Measurements from ENCODE around the gene TIMM8B. TPM values are rescaled to one million over a fixed set of nuclear protein-coding genes. Genes with fewer than 3 reads are reported as not detected.

Gene TIMM8B
- total and polyA plus RNA-seq, 10 of the 15 experiments (the other 5 are each of a cell fraction or from before 2014, with no cell fraction given): 64.9 to 271 (median 139) TPM

- TF ChIP-seq TCF3 (IDR thresholded peaks at IDR 0.05; ENCODE audit: borderline replicate concordance, insufficient read depth, low read depth, low read length): no peak
- no peak for TF ChIP-seq LARP7 (IDR thresholded peaks at IDR 0.05)
- TF ChIP-seq RFX5 (IDR thresholded peaks at IDR 0.05; ENCODE audit: low read depth, low read length): no peak
Observed at GRCh38 chr11:112113539-112114457, 27.2 kb upstream of the TIMM8B start (continued).

GRCh38 chr11:112106070-112106469 lies 19.5 kb upstream of the TIMM8B start:
- Histone ChIP-seq H3K27ac (ENCODE audit: control insufficient read depth, insufficient read depth) (no peak overlapping the region), H3K4me2 (ENCODE audit: control insufficient read depth, insufficient read depth) (no peak overlapping the region), H3K4me1 (ENCODE audit: control insufficient read depth, insufficient read depth, low read length) (no peaks in the 10 kb centered on the region), H3K36me3 (ENCODE audit: control insufficient read depth in 2 of 2, insufficient read depth in 2 of 2, low read length in 1 of 2) (peaks cover 0 to 4% of the 10 kb centered on the region in 2 experiments; a peak in 2 of 4 replicates), H3K79me2 (ENCODE audit: control insufficient read depth, insufficient read depth, low read length) (no peaks in the 10 kb centered on the region), H4K20me1 (ENCODE audit: control insufficient read depth, insufficient read depth) (no peaks in the 10 kb centered on the region), H2AFZ (ENCODE audit: control insufficient read depth, low read depth, low read length) (no peak overlapping the region), H3K9me3 (replicated peaks; ENCODE audit: control insufficient read depth, insufficient read depth, low read length) (no peaks in the 10 kb centered on the region), H3K27me3 (replicated peaks in 1 of 2; ENCODE audit: control insufficient read depth in 2 of 2, insufficient read depth in 2 of 2, low read length in 1 of 2) (no peaks in the 10 kb centered on the region), H3K9ac (ENCODE audit: control insufficient read depth, insufficient read depth, low read length) (no peak overlapping the region), H3K4me3 (no peak overlapping the region)
- SMC1A ChIA-PET (ENCODE audit: uncharacterized antibody, unreplicated experiment): no interaction called here
- WGBS (ENCODE audit: insufficient coverage, insufficient replicate concordance, low lambda C conversion rate, missing lambda C conversion rate): 99% methylated on average over 8 of the region's 8 CpGs
- no peak for ATAC-seq
- CTCF ChIA-PET: interaction anchor here (0.6 to 4.3 kb wide), 3 partner anchors 9 to 174 kb away, joined by 3 to 21 read pairs (median 4); no protein-coding TSS in a partner anchor
- RAD21 ChIA-PET (ENCODE audit: unreplicated experiment): no interaction called here
- FAIRE-seq: no peak
- in situ Hi-C loops (cut with MboI) (no loop called here), intact Hi-C loops (cut with micrococcal nuclease; ENCODE audit: unreplicated experiment) (no loop called here)
- no TSS peak for BruUV-seq (replicated peaks)
- no peak for DNase-seq (ENCODE audit: low read depth, low spot score)
- POLR2A ChIA-PET: interaction anchor here (0.8 kb wide), 1 partner anchor 20 kb away, joined by 4 read pairs; no protein-coding TSS in a partner anchor
- TF ChIP-seq EED (IDR thresholded peaks at IDR 0.05; ENCODE audit: low read depth): no peak
- TF ChIP-seq ESRRA (IDR thresholded peaks at IDR 0.05; ENCODE audit: low read length): no peak
- no peak for TF ChIP-seq NFIC (IDR thresholded peaks at IDR 0.05; ENCODE audit: low read depth, low read length)
- no peak for TF ChIP-seq LARP7 (IDR thresholded peaks at IDR 0.05)
- TF ChIP-seq CUX1 (IDR thresholded peaks at IDR 0.05; ENCODE audit: insufficient replicate concordance, low read depth, low read length): no peak
- TF ChIP-seq NKRF (conservative IDR thresholded peaks at IDR 0.05): no peak
- TF ChIP-seq CHD1 (IDR thresholded peaks at IDR 0.05; ENCODE audit: low read depth, low read length): no peak
- no peak for TF ChIP-seq NR2C2 (IDR thresholded peaks at IDR 0.05; ENCODE audit: borderline replicate concordance, control insufficient read depth, insufficient read length, low read depth)
- no peak for TF ChIP-seq PBX3 (IDR thresholded peaks at IDR 0.05; ENCODE audit: insufficient replicate concordance, low read depth, low read length)
- TF ChIP-seq RB1 (IDR thresholded peaks at IDR 0.05; ENCODE audit: borderline replicate concordance): no peak
- TF ChIP-seq RFX5 (IDR thresholded peaks at IDR 0.05; ENCODE audit: low read depth, low read length): no peak
- TF ChIP-seq STAT3 (IDR thresholded peaks at IDR 0.05; ENCODE audit: low read depth, low read length): no peak
